GM19395 (cell line): ENCODE results near the gene LIG1.
"Not testable (repeated sequence)": the region's sequence is repeated elsewhere in the genome, so short reads cannot be mapped to it uniquely, and the experiment has no call there.

Source experiments
- ATAC-seq: cut with Tn5 transposase; IDR thresholded peaks from one replicate; pipeline ENCODE4 v1.9.1; 2021; ENCODE audit warnings: mild to moderate bottlenecking, moderate library complexity; ENCODE audit not compliant: unreplicated experiment

LIG1 gene

GRCh38 chr19:48085904-48086864 lies 84.0 kb downstream of the LIG1 start:
- no peak for ATAC-seq

- ATAC-seq, result no peak
Measured at GRCh38 chr19:48085076-48085475, 85.1 kb downstream of the LIG1 start.

- no peak for ATAC-seq
Measured at GRCh38 chr19:48081106-48081505, 89.0 kb downstream of the LIG1 start.

GRCh38 chr19:48070177-48070769 lies 99.9 kb downstream of the LIG1 start:
- not testable (repeated sequence) for ATAC-seq

- ATAC-seq, result no peak
Measured at GRCh38 chr19:48069435-48069834, 100.7 kb downstream of the LIG1 start.
